ENCODE data around the gene C1orf210.

DNA sequence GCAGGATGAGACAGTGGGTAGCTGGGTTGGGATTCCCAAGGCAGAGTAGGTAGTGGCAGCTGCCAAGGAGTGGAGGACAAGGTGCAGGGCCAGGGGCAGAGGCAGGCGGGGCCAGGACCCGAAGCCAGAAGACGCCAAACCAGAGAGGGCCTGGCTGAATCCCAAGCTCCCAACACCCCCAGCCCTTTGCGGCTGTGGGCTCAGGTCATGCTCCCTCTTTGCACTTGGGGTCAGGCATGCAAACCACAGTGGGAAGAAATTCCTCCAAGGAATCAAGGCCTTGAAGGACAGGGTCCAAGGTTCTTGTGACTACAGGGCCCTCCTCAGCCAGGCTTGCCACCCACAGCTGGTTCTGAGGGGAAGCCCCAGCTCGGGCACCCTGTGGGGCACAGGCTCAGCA is 6.2 kb downstream of the C1orf210 start:
- TF ChIP-seq, protein P1, sequence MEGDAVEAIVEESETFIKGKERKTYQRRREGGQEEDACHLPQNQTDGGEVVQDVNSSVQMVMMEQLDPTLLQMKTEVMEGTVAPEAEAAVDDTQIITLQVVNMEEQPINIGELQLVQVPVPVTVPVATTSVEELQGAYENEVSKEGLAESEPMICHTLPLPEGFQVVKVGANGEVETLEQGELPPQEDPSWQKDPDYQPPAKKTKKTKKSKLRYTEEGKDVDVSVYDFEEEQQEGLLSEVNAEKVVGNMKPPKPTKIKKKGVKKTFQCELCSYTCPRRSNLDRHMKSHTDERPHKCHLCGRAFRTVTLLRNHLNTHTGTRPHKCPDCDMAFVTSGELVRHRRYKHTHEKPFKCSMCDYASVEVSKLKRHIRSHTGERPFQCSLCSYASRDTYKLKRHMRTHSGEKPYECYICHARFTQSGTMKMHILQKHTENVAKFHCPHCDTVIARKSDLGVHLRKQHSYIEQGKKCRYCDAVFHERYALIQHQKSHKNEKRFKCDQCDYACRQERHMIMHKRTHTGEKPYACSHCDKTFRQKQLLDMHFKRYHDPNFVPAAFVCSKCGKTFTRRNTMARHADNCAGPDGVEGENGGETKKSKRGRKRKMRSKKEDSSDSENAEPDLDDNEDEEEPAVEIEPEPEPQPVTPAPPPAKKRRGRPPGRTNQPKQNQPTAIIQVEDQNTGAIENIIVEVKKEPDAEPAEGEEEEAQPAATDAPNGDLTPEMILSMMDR (conservative IDR thresholded peaks at IDR 0.05 in 1 of 2, IDR thresholded peaks at IDR 0.05 in 1 of 2; ENCODE audit: extremely low read depth in 1 of 2, insufficient read depth in 1 of 2, low read depth in 1 of 2, low read length in 2 of 2), result no peak
- no peak for TF ChIP-seq EZH2 (IDR thresholded peaks at IDR 0.05; ENCODE audit: borderline replicate concordance, low read length)
